Stimulated activated CD4-positive, alpha-beta T cell treated with anti-CD3 and anti-CD28 coated beads, Interleukin-2, amount 100 ng/mL, for 4 hours (primary cell): ENCODE measurements around the gene LOC128125822.
A peak's percentile ranks its signal among the peaks of the same experiment; 100 is the strongest.
"Not testable (repeated sequence)": the region's sequence is repeated elsewhere in the genome, so short reads cannot be mapped to it uniquely, and the experiment has no call there.

Source experiments
- DNase-seq: peaks from one replicate; pipeline ENCODE4 v3.0.0-alpha.2; 2020; ENCODE audit warnings: low read depth

LOC128125822 gene

DNA sequence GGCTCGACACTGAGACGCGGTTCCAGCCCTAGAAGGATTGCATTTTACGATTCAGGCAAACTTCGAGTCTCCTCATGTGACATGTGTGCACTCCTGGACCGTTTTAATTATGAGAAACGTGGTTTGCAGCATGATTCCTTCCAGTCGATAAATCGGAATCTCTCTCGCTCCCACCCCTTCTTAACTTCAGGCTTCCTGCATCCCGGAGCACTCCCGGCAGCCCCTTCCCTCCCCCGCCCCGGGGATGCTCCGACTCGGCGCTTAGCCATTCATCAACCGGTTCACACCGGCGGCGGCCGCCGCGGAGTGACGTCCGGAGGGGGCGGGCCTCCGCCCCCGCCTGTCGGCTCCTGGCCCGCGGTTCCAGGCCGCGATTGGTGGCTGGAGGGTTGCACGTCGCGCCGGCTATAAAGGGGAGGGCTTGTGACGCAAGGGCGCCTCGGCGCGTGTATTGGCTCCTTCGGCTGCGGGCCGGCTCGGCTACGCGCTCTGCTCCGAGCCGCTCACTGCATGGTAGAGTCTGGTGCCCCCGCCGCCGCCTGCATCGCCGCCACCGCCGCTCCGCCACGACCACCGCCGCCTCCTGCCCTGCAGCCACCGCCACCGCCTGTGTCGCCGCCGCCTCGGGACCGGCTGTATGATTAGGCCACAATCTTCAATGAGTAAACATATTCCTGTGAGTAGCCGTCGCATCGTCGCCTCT is at the start of gene LOC128125822, which contains the start of gene PTP4A1:
Gene LOC128125822, plus strand, starts transcription at position 437 of the 703 bp plus-strand sequence.
Gene PTP4A1, plus strand, starts transcription at position 437 of the 703 bp plus-strand sequence. CDS start 4,401 bp downstream, outside the sequence.
- DNase-seq = peak; percentile 96

DNA sequence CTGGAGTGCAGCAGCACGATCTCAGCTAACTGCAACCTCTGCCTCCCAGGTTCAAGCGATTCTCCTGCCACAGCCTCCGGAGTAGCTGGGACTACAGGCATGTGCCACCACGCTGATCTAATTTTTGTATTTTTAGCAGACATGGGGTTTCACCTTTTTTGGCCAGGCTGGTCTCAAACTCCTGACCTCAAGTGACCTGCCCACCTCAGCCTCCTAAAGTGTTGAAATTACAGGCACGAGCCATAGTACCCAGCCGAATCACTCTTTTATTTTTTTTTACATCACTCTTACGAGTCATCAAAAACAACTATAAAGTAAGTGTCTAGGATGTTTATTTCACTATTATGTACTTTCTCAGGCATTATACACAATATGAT is 49.4 kb upstream of the LOC128125822 start:
- DNase-seq = not testable (repeated sequence)

- DNase-seq = no peak
These were observed 48.6 kb upstream of the LOC128125822 start for GRCh38 chr6:63523630-63524029.

- DNase-seq = no peak
These were observed 46.9 kb upstream of the LOC128125822 start for GRCh38 chr6:63525186-63525878.

DNA sequence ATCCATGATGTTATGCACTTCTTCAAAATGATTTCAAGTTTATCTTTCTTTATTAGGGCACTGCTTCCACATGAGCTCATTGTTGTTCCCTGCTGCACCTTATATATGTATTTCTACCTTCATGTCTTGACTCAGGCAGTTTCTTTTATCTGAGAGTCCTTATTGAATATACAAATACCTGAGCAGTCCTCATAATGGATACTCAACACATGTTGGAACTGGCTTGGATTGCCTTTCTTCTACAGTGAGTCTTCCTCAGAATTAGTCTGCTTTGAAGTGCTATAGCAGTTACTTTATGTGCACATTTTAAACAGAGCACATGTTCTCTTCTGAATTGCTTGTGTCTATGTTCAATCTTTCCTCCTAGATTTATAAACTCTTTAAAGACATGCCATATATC is 45.3 kb upstream of the LOC128125822 start:
- DNase-seq = no peak

- no peak for DNase-seq
These were observed 44.4 kb upstream of the LOC128125822 start for GRCh38 chr6:63527658-63528514.

DNA sequence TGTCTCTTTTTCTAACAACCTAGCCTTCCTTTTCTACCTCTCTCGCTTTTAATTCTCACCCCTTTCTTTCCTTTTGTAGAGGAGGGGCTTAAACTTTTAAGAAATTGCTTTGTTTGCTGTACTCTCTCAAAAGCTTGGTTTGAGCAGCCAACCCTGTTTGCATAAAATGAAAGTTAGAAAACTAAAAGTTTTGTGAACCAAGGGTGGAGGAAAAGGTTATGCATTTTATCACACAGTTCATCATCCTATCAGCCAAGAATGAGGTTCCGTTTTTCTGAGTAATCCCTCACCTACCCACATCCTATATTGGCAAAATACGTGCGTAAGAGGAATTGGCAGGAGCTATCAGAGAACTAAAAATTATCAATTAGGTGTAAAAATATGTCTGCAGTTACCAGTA is 42.8 kb upstream of the LOC128125822 start:
- no peak for DNase-seq

DNA sequence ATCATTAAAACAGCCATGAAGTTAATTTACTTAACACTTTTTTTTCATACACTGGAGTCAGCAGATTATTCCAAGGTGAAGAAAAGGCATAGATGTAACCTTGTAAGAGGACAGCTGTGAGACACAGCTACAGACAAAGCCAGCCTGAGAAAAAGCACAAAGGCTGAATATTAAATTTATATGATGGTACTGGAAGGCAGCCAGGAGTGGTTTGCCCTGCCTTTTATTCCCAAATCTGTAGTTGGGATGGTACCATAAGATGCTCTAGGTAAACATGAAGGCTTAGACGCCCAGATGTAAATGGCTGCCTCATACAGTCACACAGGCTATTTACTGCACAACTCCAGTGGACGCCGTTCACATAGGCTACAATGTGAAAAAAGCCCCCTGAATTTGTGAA is 42.1 kb upstream of the LOC128125822 start:
- DNase-seq = no peak

DNA sequence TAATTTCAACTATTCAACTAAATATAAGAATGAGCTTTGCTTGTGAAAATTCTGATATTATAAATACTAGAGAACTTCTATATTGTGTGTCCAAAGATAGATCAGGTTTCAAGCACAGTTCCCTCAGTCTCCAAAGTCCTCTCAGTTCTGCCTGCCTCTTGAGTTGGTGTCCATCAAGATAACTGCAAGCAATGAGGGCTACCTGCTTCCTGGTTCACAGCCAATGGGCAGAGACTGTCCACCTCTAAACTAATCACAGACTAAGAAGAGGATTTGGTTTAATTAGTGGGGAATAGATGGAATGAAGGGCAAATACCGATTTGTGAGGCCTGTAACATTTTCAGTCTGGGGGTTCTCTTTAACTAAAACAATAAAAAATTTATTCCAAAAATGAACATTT is 41.3 kb upstream of the LOC128125822 start:
- no peak for DNase-seq

GRCh38 chr6:63533026-63533425 is 39.3 kb upstream of the LOC128125822 start:
- DNase-seq = no peak

- no peak for DNase-seq
These were observed 38.3 kb upstream of the LOC128125822 start for GRCh38 chr6:63533952-63534351.

GRCh38 chr6:63537201-63537958 is 34.9 kb upstream of the LOC128125822 start:
- no peak for DNase-seq

DNA sequence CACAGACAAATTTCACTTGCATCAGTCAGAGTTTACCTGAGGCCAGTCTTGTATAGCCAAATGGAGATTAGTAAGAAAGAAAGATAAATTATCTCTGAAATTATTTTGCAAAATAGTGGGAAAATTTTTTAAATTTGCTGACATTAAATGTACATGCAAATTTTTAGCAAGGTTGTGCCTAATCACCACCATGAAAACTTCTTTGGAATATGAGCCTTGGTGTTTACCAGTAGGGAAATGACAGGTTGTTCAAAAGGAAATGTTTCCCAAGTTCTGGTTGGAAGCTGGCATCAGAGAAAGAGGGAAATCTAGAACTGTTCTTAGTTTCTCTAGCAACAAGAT is 34.4 kb upstream of the LOC128125822 start:
- no peak for DNase-seq

DNA sequence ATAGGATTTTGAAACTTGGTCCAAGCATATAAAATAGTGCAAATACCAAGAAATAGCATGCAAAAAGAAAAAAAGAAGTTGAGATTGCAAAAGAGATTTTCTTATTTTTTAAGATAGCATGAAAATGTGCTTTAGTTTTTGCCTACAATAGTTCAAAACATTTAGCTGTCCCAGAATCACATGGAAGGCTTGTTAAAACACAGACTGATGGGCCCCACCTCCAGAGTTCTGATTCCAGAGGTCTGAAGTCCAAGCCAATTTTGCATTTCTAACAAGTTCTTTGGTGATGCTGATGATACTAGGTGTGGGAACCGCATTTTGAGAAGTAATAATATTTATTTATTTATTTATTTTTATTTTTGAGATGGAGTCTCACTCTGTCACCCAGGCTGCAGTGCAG is 33.7 kb upstream of the LOC128125822 start:
- no peak for DNase-seq

DNA sequence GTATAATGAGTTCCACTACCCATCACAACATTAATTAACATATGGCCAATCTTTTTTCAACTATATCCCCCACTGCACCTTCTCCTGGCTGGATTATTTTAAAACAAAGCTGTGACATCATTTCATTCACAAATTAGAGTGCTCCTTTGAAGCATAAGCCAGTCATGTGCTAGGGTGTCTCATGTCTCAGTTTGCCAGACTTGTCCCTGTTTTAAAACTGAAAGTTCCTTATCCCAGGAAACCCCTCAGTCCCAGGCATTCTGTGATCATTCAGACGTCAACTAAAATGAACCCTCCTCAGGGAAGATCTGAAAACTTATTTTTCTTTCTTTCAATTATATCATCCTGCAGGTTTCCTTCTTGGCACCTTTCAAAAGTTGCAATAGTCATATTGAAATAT is 29.3 kb upstream of the LOC128125822 start:
- DNase-seq = no peak

DNA sequence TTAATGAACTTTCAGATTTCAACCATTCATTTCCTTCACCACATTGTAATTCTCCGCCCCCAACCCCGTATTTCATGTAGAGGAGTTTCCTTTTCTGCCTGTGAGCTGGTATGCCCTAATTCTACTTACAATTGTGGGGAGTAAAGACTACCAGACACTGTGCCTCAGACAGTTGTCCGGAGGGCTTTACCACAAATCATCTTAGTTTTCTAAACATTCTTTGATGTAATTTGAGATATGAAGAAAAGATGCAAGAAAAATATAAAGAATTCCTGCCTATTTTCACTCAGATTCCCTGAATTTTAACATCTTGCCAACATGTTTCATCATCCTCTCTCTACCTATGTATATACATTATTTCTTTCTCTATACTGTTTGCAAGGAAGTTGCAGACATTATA is 28.3 kb upstream of the LOC128125822 start:
- no peak for DNase-seq

DNA sequence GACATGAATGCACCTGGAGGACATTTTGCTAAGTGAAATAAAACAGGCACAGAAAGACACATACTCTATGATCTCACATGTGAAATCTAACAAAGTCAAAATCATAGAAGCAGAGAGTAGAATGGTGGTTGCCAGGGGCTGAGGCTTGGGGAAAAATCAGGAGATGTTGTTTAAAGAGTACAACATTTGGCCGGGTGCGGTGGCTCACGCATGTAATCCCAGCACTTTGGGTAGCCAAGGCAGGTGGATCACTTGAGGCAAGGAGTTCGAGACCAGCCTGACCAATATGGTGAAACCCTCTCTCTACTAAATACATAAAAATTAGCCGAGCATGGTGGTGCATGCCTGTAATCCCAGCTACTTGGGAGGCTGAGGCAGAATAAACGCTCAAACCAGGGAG is 26.0 kb upstream of the LOC128125822 start:
- no peak for DNase-seq

DNA sequence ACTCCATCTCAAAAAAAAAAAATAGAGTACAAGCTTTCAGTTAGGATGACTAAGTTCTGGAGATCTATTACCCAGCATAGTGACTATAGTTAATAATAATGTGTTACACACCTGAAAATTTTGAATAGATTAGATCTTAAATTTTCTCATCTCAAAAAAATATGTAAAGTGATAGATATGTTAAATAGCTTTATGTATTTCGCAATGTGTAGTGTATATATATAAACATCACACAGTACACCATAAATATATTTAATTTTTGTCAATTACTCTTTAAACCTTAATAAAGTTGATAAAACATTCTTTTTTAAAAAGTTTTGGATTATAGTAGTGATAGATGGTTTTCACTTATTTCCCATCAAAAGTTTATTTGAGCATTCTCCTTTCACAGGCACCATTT is 25.6 kb upstream of the LOC128125822 start:
- DNase-seq = no peak

DNA sequence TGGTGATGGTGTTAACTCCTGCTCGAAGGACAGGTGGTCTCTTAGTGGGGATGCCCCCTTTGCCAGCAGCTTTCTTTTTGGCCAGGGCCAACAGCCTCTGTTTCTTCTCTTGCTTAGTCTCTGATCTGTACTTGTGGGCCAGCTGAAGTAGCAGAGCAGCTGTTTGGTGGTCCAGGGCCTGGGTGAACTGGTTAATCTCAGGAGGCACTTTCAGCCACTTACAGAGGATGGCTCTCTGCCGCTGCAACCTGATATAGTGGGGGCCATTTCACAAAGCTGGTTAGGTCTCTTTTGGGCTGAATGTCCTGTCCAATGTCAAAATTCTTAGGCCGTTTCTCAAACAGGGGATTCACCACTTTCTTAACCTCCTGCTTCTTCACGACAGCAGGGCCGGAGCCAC is 23.2 kb upstream of the LOC128125822 start:
- DNase-seq = no peak

GRCh38 chr6:63553208-63553607 is 19.1 kb upstream of the LOC128125822 start:
- DNase-seq = no peak

DNA sequence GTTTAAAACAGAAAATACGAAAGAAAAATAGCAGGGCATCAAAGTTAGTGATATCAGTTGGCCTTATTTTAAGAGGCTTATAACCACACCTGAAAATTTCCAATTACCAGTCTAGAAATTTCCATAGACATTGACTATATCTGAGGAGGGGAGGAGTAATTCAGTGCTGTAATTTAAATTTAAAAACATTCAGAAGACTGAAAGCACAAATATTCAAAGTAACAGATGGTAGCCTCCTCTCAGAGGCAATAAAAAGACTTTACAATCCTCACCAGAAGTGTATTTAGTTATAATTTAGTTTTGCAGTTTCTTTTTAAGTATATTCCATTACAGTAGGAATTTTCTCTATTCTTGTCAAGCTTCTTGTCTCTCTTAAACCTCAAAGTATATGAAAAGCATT is 18.4 kb upstream of the LOC128125822 start:
- DNase-seq = no peak

DNA sequence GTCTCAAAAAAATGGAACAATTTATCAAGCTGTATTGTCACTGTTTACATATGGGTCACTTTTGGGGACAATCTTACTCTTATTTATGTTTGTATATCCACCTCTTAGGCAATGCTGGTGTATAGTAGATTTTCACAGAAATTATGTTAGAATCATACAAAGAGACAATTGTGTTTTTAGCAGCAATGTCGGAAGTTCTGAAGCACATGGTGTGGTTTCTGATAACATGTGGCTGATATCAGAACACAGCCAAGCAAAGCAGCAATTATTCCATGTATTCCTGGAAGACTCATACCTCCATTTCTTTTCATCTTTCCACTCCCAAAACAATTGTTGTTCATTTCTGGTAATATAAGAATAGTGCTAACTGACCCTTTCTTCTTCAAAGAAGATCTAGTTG is 17.5 kb upstream of the LOC128125822 start:
- no peak for DNase-seq
